ENCODE data around the gene DNAAF2. TPM values are rescaled to one million over a fixed set of nuclear protein-coding genes. Genes with fewer than 3 reads are reported as not detected.
A peak's percentile ranks its signal among the peaks of the same experiment; 100 is the strongest.

DNAAF2 gene
- total and polyA plus RNA-seq, 2 of the 8 experiments (the other 6 are each of a cell fraction or from before 2014, with no cell fraction given), result 12.2 to 30.0 TPM

DNA sequence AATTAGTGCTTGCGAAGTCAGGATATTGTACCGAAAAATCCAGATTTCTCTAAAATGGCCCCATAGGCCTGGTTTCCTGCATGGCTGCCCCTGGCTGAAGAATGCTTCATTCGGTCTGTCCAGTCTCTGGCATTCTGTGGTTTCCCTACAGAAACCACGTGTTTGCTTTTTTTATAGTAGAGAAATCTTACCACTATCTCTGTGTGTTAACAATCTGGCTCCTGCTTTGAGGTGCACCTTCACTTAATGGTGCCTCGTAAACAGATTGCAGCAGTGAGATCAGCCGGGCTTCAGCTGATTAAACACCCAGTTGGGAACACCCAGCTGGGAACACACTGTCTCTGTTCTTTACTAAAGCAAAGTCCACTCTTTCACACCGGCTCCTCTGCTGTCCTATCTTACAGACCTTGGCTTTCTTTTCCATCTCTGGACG, 6.7 kb upstream of the DNAAF2 start:
- Histone ChIP-seq H3K56ac (replicated peaks; ENCODE audit: insufficient read length, low read depth, low read length) (no peak overlapping the region), H4K20me1 (replicated peaks in 1 of 2; ENCODE audit: control insufficient read depth in 1 of 2, insufficient read depth in 2 of 2, low read length in 2 of 2) (peaks cover 2 to 15% of the 10 kb centered on the region in 2 experiments), H3K14ac (ENCODE audit: insufficient read length) (no peak overlapping the region), H3K27me3 (replicated peaks in 1 of 4; ENCODE audit: control insufficient read depth in 3 of 4, extremely low read depth in 1 of 4, insufficient read depth in 3 of 4, low read length in 3 of 4) (no peaks in the 10 kb centered on the region), H2BK5ac (ENCODE audit: low read depth, low read length) (no peak overlapping the region), H3K4me3 (ENCODE audit: extremely low read depth in 1 of 4, insufficient read depth in 2 of 4, low read depth in 3 of 4, low read length in 4 of 4) (no peak overlapping the region), H4K91ac (replicated peaks; ENCODE audit: insufficient read length, low read length) (no peak overlapping the region), H3K23ac (ENCODE audit: insufficient read length) (no peak overlapping the region), H3K18ac (ENCODE audit: extremely low read depth, low read length) (no peak overlapping the region), H2BK12ac (ENCODE audit: low read depth, low read length) (no peak overlapping the region), H4K8ac (ENCODE audit: extremely low read depth, insufficient read depth, low read length) (no peak overlapping the region), H3K9ac (replicated peaks in 1 of 4; ENCODE audit: extremely low read depth in 1 of 4, low read depth in 3 of 4, low read length in 3 of 4) (no peak overlapping the region), H2AK5ac (ENCODE audit: low read depth, low read length) (no peak overlapping the region), H2AFZ (ENCODE audit: low read length) (no peak overlapping the region), H2BK120ac (replicated peaks; ENCODE audit: low read depth, low read length) (no peak overlapping the region), H3K27ac (ENCODE audit: low read depth, low read length) (no peak overlapping the region), H3K23me2 (ENCODE audit: low read depth, low read length) (no peaks in the 10 kb centered on the region), H3K4ac (replicated peaks; ENCODE audit: insufficient read length, low read depth, low read length) (no peak overlapping the region), H2BK15ac (ENCODE audit: low read length) (no peak overlapping the region), H3K9me3 (ENCODE audit: insufficient read depth in 2 of 2, low read depth in 1 of 2, low read length in 1 of 2) (no peaks in the 10 kb centered on the region), H3K79me2 (ENCODE audit: control insufficient read depth in 1 of 2, insufficient read depth in 2 of 2, low read length in 2 of 2) (peaks cover 0 to 40% of the 10 kb centered on the region in 2 experiments; a peak in 2 of 4 replicates), H3K4me1 (replicated peaks in 1 of 4; ENCODE audit: control insufficient read depth in 3 of 4, insufficient read depth in 4 of 4, low read length in 3 of 4) (no peaks in the 10 kb centered on the region), H3K36me3 (ENCODE audit: control insufficient read depth in 2 of 4, insufficient read depth in 4 of 4, low read length in 3 of 4) (peaks cover 0 to 26% (median 1%) of the 10 kb centered on the region in 4 experiments; a peak in 1 of 8 replicates), H4K5ac (ENCODE audit: insufficient read length, low read depth, low read length) (no peak overlapping the region), H3K4me2 (ENCODE audit: insufficient read depth in 1 of 2, low read depth in 2 of 2, low read length in 2 of 2) (no peak overlapping the region), H3K79me1 (ENCODE audit: low read depth, low read length) (0 out of 2 replicates have a peak, but pooled peaks cover 3% of the 10 kb centered on the region), H2BK20ac (ENCODE audit: low read length) (no peak overlapping the region)
- FAIRE-seq, result no peak
- DNase-seq (ENCODE audit: low read depth in 1 of 2, low spot score in 2 of 2), result no peak
- TF ChIP-seq, protein P1, sequence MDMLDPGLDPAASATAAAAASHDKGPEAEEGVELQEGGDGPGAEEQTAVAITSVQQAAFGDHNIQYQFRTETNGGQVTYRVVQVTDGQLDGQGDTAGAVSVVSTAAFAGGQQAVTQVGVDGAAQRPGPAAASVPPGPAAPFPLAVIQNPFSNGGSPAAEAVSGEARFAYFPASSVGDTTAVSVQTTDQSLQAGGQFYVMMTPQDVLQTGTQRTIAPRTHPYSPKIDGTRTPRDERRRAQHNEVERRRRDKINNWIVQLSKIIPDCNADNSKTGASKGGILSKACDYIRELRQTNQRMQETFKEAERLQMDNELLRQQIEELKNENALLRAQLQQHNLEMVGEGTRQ (IDR thresholded peaks at IDR 0.05; ENCODE audit: low read length), result no peak
- TF ChIP-seq EZH2 (IDR thresholded peaks at IDR 0.05; ENCODE audit: low read depth, low read length, severe bottlenecking) (no peak), POLR2A (IDR thresholded peaks at IDR 0.05; ENCODE audit: control extremely low read depth in 1 of 2, low read depth in 2 of 2, low read length in 2 of 2) (0 out of 3 replicates have a peak, but pooled peaks of 1 of the 2 experiments have one; percentile 18)
- WGBS, 2 experiments (ENCODE audit: extremely low coverage in 1 of 2, insufficient coverage in 1 of 2, insufficient read length in 1 of 2, insufficient replicate concordance in 2 of 2, low coverage in 1 of 2, low lambda C conversion rate in 2 of 2, missing lambda C conversion rate in 1 of 2), result 82% methylated on average over 8 of the region's 8 CpGs; no CpG with 5 or more reads in 1 of the 2 experiments
- ChIA-PET POLR2A (ENCODE audit: partially characterized antibody) (interaction anchor here (1.3 to 2.2 kb wide), 3 partner anchors 9 to 20 kb away, joined by 3 to 8 read pairs (median 7); partner anchors contain the start of gene MGAT2), CTCF (ENCODE audit: partially characterized antibody) (interaction anchor here (0.8 to 1.2 kb wide), 2 partner anchors 9 to 47 kb away, joined by 4 to 5 read pairs; partner anchors contain the start of gene POLE2)

Measured in H1 (cell line).